Transverse colon (tissue), 4 donors: ENCODE results near the gene FLYWCH1. TPM values are rescaled to one million over a fixed set of nuclear protein-coding genes. Genes with fewer than 3 reads are reported as not detected.
A peak's percentile ranks its signal among the peaks of the same experiment; 100 is the strongest.

Experiments
- DNase-seq: peaks from one replicate; pipeline ENCODE4 v3.0.0-alpha.2; 2019
- H3K27ac ChIP-seq, 4 donors: fragments of 200-600 bp; sonication (generic); 2 replicates each; pipeline ENCODE4 v1.5.1; 2016 to 2018; ENCODE audit warnings: inconsistent platforms in 4 of 4
- H3K27me3 ChIP-seq: fragments of 200-600 bp; sonication (generic); 2 replicates; pipeline ENCODE4 v1.5.1; 2017; ENCODE audit warnings: inconsistent platforms
- H3K36me3 ChIP-seq, 4 donors: fragments of 200-600 bp; sonication (generic); 2 replicates each; pipeline ENCODE4 v1.5.1; 2017 to 2019; ENCODE audit warnings: inconsistent platforms in 4 of 4
- H3K4me1 ChIP-seq, 4 donors: fragments of 200-600 bp; sonication (generic); 2 replicates each; pipeline ENCODE4 v1.5.1; 2017 to 2020; ENCODE audit warnings: inconsistent platforms in 4 of 4
- H3K4me3 ChIP-seq, 4 donors: fragments of 200-600 bp; sonication (generic); 1 replicate in 1 of 4; 2 replicates in 3 of 4; pipeline versions ENCODE4 v1.5.1 to v1.6.1; 2017 to 2019; ENCODE audit warnings: inconsistent platforms in 4 of 4
- H3K9me3 ChIP-seq, 2 donors: fragments of 200-600 bp; sonication (generic); 2 replicates each; pipeline ENCODE4 v1.5.1; 2017 to 2019; ENCODE audit warnings: inconsistent platforms in 2 of 2
- EP300 ChIP-seq: sonication (generic); formaldehyde crosslinking; IDR thresholded peaks from one replicate; pipeline ENCODE4 v1.6.1; 2017; ENCODE audit warnings: antibody characterized with exemption, low read depth
- POLR2A ChIP-seq: fragments of 450-650 bp; IDR thresholded peaks from one replicate; pipeline ENCODE4 v1.6.1; 2016; ENCODE audit warnings: antibody characterized with exemption, mild to moderate bottlenecking, moderate library complexity
- POLR2AphosphoS5 ChIP-seq, 3 donors: sonication (generic); formaldehyde crosslinking; IDR thresholded peaks; one replicate each; pipeline ENCODE4 v1.6.1; 2016; ENCODE audit warnings: antibody characterized with exemption in 3 of 3
- WGBS, 2 donors: methylation state at CpG; one replicate each; pipeline ENCODE4 v1.1.5; 2018; ENCODE audit warnings: low coverage in 1 of 2; 5-methylcytosine and 5-hydroxymethylcytosine counted together
- in situ Hi-C, 4 donors: fragments of 200-750 bp; cut with MboI; loops; one replicate each; pipeline versions ENCODE4 v1.15.0 to v1.15.1; 2017; ENCODE audit warnings: low sequenced_read_pairs in 3 of 4, low pct_ligation_motif_present in 1 of 4, low pct_unique_long_range_greater_than_20kb in 1 of 4
- intact Hi-C: fragments of 100-400 bp; cut with DNase I; formaldehyde crosslinking; loops from one replicate; pipeline ENCODE4 v1.15.1; 2023; ENCODE audit warnings: low total_unique reads
- total RNA-seq, 4 donors: library from RNA; depleted of rRNA; stranded (reverse); fragments of >200 nt; gene quantifications; one replicate each; pipeline ENCODE4 v1.1.0, GENCODE V29; 2016
- TF ChIP-seq, protein P1 (sequence below), 5 experiments: fragments of 200-600 bp in 3 of 5; fragments of 450-650 bp in 2 of 5; sonication (generic) in 3 of 5; IDR thresholded peaks; 1 replicate in 2 of 5; 2 replicates in 3 of 5; pipeline ENCODE4 v1.5.1; 2016 to 2017; ENCODE audit warnings: antibody characterized with exemption in 5 of 5, inconsistent platforms in 3 of 5, mild to moderate bottlenecking in 2 of 5, moderate library complexity in 1 of 5

Gene FLYWCH1
- total RNA-seq, 4 donors from 2014 or later, result 29.1 to 59.1 (median 34.6) TPM

DNA sequence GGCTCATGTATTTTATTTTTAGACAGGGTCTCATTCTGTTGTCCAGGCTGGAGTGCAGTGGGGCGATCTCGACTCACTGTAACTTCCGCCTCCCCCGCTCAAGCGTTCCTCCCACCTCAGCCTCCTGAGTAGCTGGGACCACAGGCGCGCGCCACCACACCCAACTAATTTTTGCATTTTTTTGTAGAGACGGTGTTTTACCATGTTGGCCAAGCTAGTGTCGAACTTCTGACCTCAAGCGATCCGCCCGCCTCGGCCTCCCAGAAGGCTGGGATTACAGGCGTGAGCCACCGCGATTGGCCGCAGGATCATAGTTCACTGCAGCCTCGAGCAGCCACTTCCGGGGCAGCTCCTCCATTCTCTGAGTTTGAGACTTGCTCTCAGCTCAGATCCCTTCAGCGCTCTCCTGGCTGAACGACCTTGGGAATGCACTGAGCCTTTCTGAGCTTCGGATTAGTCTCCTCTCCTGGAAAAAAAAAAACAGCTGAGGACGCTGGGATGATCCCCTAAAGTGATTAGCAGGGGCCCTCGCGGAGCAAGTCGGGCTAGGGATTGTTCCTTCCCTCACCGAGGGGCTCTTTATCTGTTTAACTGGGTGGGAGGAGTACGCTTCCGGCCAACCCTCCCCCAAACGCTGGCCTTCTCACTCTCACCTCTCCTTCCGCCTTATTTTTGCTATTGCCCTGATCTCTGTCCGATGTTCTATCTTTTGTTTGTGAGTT is 69.6 kb downstream of the FLYWCH1 start:
- peak overlapping the region in 2 of 4 donors; percentile 62 to 74 for H3K4me3 ChIP-seq
- H3K9me3 ChIP-seq, result no peaks in the 10 kb centered on the region
- 58 to 71% methylated on average over 10 to 33 of the region's 33 CpGs for WGBS, 2 donors
- no peaks in the 10 kb centered on the region for H3K36me3 ChIP-seq
- H3K27me3 ChIP-seq, result peaks cover 8% of the 10 kb centered on the region
- no peak for DNase-seq
- TF ChIP-seq POLR2A, result no peak
- TF ChIP-seq, protein P1, sequence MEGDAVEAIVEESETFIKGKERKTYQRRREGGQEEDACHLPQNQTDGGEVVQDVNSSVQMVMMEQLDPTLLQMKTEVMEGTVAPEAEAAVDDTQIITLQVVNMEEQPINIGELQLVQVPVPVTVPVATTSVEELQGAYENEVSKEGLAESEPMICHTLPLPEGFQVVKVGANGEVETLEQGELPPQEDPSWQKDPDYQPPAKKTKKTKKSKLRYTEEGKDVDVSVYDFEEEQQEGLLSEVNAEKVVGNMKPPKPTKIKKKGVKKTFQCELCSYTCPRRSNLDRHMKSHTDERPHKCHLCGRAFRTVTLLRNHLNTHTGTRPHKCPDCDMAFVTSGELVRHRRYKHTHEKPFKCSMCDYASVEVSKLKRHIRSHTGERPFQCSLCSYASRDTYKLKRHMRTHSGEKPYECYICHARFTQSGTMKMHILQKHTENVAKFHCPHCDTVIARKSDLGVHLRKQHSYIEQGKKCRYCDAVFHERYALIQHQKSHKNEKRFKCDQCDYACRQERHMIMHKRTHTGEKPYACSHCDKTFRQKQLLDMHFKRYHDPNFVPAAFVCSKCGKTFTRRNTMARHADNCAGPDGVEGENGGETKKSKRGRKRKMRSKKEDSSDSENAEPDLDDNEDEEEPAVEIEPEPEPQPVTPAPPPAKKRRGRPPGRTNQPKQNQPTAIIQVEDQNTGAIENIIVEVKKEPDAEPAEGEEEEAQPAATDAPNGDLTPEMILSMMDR (IDR thresholded peaks at IDR 0.05), result no peak
- in situ Hi-C loops, result no loop called here
- intact Hi-C loops, result loop anchor here (5.0 kb wide), 1 partner anchor 714 kb away; the partner anchor contains the start of gene RNPS1
- H3K4me1 ChIP-seq, result peaks cover 4 to 36% (median 26%) of the 10 kb centered on the region in 4 donors
- peak overlapping the region in 3 of 4 donors; percentile 87 to 95 (median 90) for H3K27ac ChIP-seq

DNA sequence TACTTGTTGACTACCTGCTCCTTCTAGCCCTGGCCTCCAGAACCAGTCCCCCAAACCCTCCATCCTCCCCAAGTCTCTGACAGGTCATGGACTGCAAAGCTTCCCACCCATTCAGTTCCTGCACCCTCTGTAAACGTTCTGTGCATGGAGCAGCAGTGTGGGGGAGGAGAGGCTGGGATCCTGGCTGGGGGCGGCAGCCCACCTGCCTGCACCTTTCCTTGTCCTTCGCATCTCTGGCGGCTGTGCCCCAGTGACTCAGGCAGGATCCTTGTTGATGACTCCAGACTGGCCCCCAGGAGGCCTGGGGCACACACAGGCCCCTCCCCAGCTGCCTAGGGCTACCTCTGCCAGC is 70.1 kb downstream of the FLYWCH1 start:
- H3K36me3 ChIP-seq, result no peaks in the 10 kb centered on the region
- H3K27me3 ChIP-seq, result peaks cover 8% of the 10 kb centered on the region
- H3K9me3 ChIP-seq, result no peaks in the 10 kb centered on the region
- no peak for DNase-seq
- WGBS, 2 donors, result 41 to 79% methylated on average over 2 to 4 of the region's 4 CpGs
- no peak overlapping the region for H3K27ac ChIP-seq
- H3K4me1 ChIP-seq, result peaks cover 4 to 36% (median 26%) of the 10 kb centered on the region in 4 donors
- in situ Hi-C loops, result no loop called here
- intact Hi-C loops, result loop anchor here (5.0 kb wide), 1 partner anchor 715 kb away; the partner anchor contains the start of gene RNPS1
- H3K4me3 ChIP-seq, result no peak overlapping the region
- TF ChIP-seq, protein P1 (IDR thresholded peaks at IDR 0.05), result no peak
- TF ChIP-seq EP300 (no peak), POLR2A (no peak), POLR2AphosphoS5 (IDR thresholded peaks at IDR 0.05) (no peak)

DNA sequence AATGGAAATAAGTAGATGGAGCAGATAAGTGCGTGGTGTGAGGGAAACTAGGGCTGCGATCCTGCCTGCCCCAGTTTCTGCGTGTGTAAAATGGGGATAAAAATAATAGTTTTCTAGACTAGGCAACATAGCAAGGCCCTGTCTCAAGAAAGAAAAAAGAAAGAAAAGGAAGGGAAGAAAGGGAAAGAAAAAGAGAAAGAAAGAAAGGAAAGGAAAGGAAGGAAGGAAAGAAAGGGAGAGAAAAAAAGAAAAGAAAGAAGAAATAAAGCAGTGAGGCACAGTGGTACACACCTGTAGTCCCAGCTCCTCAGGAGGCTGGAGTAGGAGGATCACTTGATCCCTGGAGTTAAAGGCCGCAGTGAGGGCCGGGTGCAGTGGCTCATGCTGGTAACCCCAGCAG is 70.7 kb downstream of the FLYWCH1 start:
- 87 to 96% methylated on average over 5 of the region's 5 CpGs for WGBS, 2 donors
- Histone ChIP-seq H3K27me3 (peaks cover 8% of the 10 kb centered on the region), H3K27ac (no peak overlapping the region), H3K4me1 (peaks cover 4 to 34% (median 26%) of the 10 kb centered on the region in 4 donors), H3K36me3 (no peaks in the 10 kb centered on the region), H3K4me3 (no peak overlapping the region), H3K9me3 (no peaks in the 10 kb centered on the region)
- intact Hi-C loops (loop anchor here (5.0 kb wide), 1 partner anchor 715 kb away; the partner anchor contains the start of gene RNPS1), in situ Hi-C loops (no loop called here)
- DNase-seq, result no peak
- TF ChIP-seq POLR2A, result no peak

DNA sequence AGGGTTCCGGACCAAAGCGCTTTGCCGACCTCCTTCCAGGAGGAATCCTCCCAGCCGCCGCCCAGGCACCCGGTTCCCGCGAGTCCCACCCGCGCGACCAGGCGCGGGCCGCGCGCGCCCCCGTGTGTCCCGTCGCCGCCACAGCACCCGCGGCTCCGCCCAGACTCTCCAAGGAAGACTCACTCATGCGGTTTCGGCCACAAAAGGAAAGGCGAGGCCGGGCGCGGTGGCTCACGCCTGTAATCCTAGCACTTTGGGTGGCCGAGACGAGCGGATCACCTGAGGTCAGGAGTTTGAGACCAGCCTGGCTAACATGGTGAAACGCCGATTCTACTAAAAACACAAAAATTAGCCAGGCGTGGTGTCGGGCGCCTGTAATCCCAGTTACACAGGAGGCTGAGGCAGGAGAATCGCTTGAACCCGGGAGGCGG is 72.0 kb downstream of the FLYWCH1 start:
- DNase-seq, result peak; percentile 89
- WGBS, 2 donors, result 13% methylated on average over 29 of the region's 42 CpGs; no CpG with 5 or more reads in 1 of the 2 donors
- H3K9me3 ChIP-seq, result no peaks in the 10 kb centered on the region
- peaks cover 11% of the 10 kb centered on the region for H3K27me3 ChIP-seq
- in situ Hi-C loops (no loop called here), intact Hi-C loops (loop anchor here (5.0 kb wide), 1 partner anchor 716 kb away; the partner anchor contains the start of gene RNPS1)
- H3K27ac ChIP-seq, result no peak overlapping the region
- TF ChIP-seq, protein P1 (IDR thresholded peaks at IDR 0.05), result peak; percentile 64 to 97 (median 93)
- no peak for TF ChIP-seq EP300
- no peaks in the 10 kb centered on the region for H3K36me3 ChIP-seq
- peaks cover 4 to 29% (median 23%) of the 10 kb centered on the region in 4 donors for H3K4me1 ChIP-seq
- peak overlapping the region in 1 of 4 donors; percentile 26 for H3K4me3 ChIP-seq
